GM18858 (cell line): ENCODE data around the gene MCEMP1.
A peak's percentile ranks its signal among the peaks of the same experiment; 100 is the strongest.

Experiments used
- ATAC-seq: cut with Tn5 transposase; IDR thresholded peaks from one replicate; pipeline ENCODE4 v1.9.1; 2021; ENCODE audit not compliant: unreplicated experiment

Gene MCEMP1

GRCh38 chr19:7670790-7671189 is 6.1 kb upstream of the MCEMP1 start:
- no peak for ATAC-seq

GRCh38 chr19:7672522-7672921 is 4.4 kb upstream of the MCEMP1 start:
- ATAC-seq: no peak

- ATAC-seq: no peak
These were observed 2.6 kb upstream of the MCEMP1 start for GRCh38 chr19:7674010-7675005.

- ATAC-seq: no peak
These were observed 514 bp upstream of the MCEMP1 start for GRCh38 chr19:7676376-7676775.

GRCh38 chr19:7677669-7678311 is 900 bp downstream of the MCEMP1 start:
- no peak for ATAC-seq

- ATAC-seq: peak; percentile 38
These were observed 2.3 kb downstream of the MCEMP1 start for GRCh38 chr19:7678971-7679751.

GRCh38 chr19:7679771-7680605 is 3.1 kb downstream of the MCEMP1 start:
- ATAC-seq: no peak

- no peak for ATAC-seq
These were observed 3.9 kb downstream of the MCEMP1 start, which contains the start of gene TRAPPC5 for GRCh38 chr19:7680606-7681339. TRAPPC5 (plus strand) TSS chr19:7680833; CDS start chr19:7682254, 1,421 bp downstream.

GRCh38 chr19:7681340-7682174 is 4.7 kb downstream of the MCEMP1 start:
- no peak for ATAC-seq

GRCh38 chr19:7682175-7682855 is 5.4 kb downstream of the MCEMP1 start:
- ATAC-seq: no peak

GRCh38 chr19:7685546-7686445 is 8.9 kb downstream of the MCEMP1 start:
- no peak for ATAC-seq

GRCh38 chr19:7687177-7687576 is 10.3 kb downstream of the MCEMP1 start:
- ATAC-seq: no peak

- ATAC-seq: no peak
These were observed 12.3 kb downstream of the MCEMP1 start for GRCh38 chr19:7689165-7689564.

GRCh38 chr19:7690779-7691258 is 13.9 kb downstream of the MCEMP1 start:
- ATAC-seq: no peak

- no peak for ATAC-seq
These were observed 14.6 kb downstream of the MCEMP1 start for GRCh38 chr19:7691497-7691896.

- ATAC-seq: no peak
These were observed 15.7 kb downstream of the MCEMP1 start for GRCh38 chr19:7692417-7693088.
